Tibial nerve (tissue), 4 donors: ENCODE results near the gene PAQR9.

Experiments used
- EP300 ChIP-seq, 2 donors: sonication (generic); formaldehyde crosslinking; IDR thresholded peaks; one replicate each; pipeline ENCODE4 v1.6.1; 2017; ENCODE audit warnings: antibody characterized with exemption in 2 of 2, mild to moderate bottlenecking in 1 of 2
- POLR2A ChIP-seq, 2 donors: fragments of 450-650 bp; IDR thresholded peaks; one replicate each; pipeline ENCODE4 v1.6.1; 2017; ENCODE audit warnings: antibody characterized with exemption in 2 of 2, mild to moderate bottlenecking in 2 of 2, moderate library complexity in 2 of 2
- TF ChIP-seq, protein P1 (sequence below), 5 experiments: fragments of 200-600 bp in 3 of 5; fragments of 450-650 bp in 2 of 5; sonication (generic) in 3 of 5; IDR thresholded peaks; one replicate each; pipeline ENCODE4 v1.5.1; 2016 to 2019; ENCODE audit warnings: antibody characterized with exemption in 5 of 5, mild to moderate bottlenecking in 3 of 5, moderate library complexity in 2 of 5

DNA sequence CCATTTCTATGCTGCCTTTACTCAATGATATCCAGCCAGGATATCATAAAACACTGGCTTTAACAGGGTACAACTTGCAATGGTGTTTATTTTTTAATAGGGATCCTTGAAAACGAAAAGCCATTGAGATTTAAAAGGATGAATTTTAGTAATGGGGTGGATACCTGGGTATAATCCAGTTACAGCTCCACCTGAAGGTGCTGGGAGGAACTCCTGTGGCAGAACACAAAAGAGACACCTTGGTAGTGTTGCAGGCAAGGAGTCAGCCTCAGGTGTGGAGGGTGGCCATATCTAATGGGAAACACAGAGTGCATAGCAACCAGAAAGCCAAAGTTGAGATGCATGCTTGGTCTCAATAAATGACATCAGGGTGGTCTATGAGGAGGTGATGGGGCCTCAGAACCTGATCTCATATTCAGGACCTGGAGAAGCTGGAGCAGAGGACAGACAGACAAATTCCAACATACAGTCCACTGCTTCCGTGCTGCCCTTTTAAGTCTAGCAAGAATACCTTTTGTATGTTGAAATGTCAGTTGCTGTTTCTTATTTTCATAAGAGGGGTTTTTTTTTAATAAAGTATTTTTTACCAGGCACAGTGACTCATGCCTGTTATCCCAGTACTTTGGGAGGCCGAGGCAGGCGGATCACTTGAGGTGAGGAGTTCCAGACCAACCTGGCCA is 12.0 kb upstream of the PAQR9 start:
- TF ChIP-seq, protein P1, sequence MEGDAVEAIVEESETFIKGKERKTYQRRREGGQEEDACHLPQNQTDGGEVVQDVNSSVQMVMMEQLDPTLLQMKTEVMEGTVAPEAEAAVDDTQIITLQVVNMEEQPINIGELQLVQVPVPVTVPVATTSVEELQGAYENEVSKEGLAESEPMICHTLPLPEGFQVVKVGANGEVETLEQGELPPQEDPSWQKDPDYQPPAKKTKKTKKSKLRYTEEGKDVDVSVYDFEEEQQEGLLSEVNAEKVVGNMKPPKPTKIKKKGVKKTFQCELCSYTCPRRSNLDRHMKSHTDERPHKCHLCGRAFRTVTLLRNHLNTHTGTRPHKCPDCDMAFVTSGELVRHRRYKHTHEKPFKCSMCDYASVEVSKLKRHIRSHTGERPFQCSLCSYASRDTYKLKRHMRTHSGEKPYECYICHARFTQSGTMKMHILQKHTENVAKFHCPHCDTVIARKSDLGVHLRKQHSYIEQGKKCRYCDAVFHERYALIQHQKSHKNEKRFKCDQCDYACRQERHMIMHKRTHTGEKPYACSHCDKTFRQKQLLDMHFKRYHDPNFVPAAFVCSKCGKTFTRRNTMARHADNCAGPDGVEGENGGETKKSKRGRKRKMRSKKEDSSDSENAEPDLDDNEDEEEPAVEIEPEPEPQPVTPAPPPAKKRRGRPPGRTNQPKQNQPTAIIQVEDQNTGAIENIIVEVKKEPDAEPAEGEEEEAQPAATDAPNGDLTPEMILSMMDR (IDR thresholded peaks at IDR 0.05): no peak
- TF ChIP-seq POLR2A (IDR thresholded peaks at IDR 0.05) (no peak), EP300 (IDR thresholded peaks at IDR 0.05) (no peak)
